ENCODE data around the gene SGMS1.

GRCh38 chr10:50513956-50514355 lies 109.8 kb downstream of the SGMS1 start:
- TF ChIP-seq CTCF (IDR thresholded peaks at IDR 0.05 in 8 of 11, conservative IDR thresholded peaks at IDR 0.05 in 3 of 11) (no peak), POLR2AphosphoS5 (IDR thresholded peaks at IDR 0.05) (no peak)
